Stomach (tissue), 4 donors: ENCODE measurements around the gene TSPAN10.

Experiments used
- CTCF ChIP-seq, 7 experiments: fragments of 450-650 bp in 4 of 7; fragments of 200-600 bp in 3 of 7; sonication (generic) in 3 of 7; IDR thresholded peaks; one replicate each; pipeline ENCODE4 v1.5.1; 2016 to 2019; ENCODE audit warnings: antibody characterized with exemption in 7 of 7, control low read depth in 2 of 7, mild to moderate bottlenecking in 1 of 7
- POLR2A ChIP-seq, 4 donors: fragments of 450-650 bp; IDR thresholded peaks; one replicate each; pipeline ENCODE4 v1.6.1; 2016; ENCODE audit warnings: antibody characterized with exemption in 4 of 4, control low read depth in 2 of 4, mild to moderate bottlenecking in 1 of 4, moderate library complexity in 1 of 4
- POLR2AphosphoS5 ChIP-seq, 3 donors: sonication (generic); formaldehyde crosslinking; IDR thresholded peaks; one replicate each; pipeline ENCODE4 v1.6.1; 2016; ENCODE audit warnings: antibody characterized with exemption in 3 of 3

GRCh38 chr17:81646869-81647600 is 10.0 kb downstream of the TSPAN10 start:
- TF ChIP-seq CTCF (IDR thresholded peaks at IDR 0.05), result no peak
- TF ChIP-seq POLR2A (IDR thresholded peaks at IDR 0.05), result no peak
- TF ChIP-seq POLR2AphosphoS5 (IDR thresholded peaks at IDR 0.05), result no peak
